ENCODE measurements around the gene GALM.
"Not testable (repeated sequence)": the region's sequence is repeated elsewhere in the genome, so short reads cannot be mapped to it uniquely, and the experiment has no call there.

- TF ChIP-seq CTCF, POLR2A (IDR thresholded peaks at IDR 0.05): not testable (repeated sequence)
Observed at GRCh38 chr2:38643683-38644511, 22.0 kb upstream of the GALM start.

Measured in adrenal gland (tissue), 5 donors.